ENCODE data around the gene ADAMTS12.

Gene ADAMTS12, protein sequence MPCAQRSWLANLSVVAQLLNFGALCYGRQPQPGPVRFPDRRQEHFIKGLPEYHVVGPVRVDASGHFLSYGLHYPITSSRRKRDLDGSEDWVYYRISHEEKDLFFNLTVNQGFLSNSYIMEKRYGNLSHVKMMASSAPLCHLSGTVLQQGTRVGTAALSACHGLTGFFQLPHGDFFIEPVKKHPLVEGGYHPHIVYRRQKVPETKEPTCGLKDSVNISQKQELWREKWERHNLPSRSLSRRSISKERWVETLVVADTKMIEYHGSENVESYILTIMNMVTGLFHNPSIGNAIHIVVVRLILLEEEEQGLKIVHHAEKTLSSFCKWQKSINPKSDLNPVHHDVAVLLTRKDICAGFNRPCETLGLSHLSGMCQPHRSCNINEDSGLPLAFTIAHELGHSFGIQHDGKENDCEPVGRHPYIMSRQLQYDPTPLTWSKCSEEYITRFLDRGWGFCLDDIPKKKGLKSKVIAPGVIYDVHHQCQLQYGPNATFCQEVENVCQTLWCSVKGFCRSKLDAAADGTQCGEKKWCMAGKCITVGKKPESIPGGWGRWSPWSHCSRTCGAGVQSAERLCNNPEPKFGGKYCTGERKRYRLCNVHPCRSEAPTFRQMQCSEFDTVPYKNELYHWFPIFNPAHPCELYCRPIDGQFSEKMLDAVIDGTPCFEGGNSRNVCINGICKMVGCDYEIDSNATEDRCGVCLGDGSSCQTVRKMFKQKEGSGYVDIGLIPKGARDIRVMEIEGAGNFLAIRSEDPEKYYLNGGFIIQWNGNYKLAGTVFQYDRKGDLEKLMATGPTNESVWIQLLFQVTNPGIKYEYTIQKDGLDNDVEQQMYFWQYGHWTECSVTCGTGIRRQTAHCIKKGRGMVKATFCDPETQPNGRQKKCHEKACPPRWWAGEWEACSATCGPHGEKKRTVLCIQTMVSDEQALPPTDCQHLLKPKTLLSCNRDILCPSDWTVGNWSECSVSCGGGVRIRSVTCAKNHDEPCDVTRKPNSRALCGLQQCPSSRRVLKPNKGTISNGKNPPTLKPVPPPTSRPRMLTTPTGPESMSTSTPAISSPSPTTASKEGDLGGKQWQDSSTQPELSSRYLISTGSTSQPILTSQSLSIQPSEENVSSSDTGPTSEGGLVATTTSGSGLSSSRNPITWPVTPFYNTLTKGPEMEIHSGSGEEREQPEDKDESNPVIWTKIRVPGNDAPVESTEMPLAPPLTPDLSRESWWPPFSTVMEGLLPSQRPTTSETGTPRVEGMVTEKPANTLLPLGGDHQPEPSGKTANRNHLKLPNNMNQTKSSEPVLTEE (N-terminal part only)

DNA sequence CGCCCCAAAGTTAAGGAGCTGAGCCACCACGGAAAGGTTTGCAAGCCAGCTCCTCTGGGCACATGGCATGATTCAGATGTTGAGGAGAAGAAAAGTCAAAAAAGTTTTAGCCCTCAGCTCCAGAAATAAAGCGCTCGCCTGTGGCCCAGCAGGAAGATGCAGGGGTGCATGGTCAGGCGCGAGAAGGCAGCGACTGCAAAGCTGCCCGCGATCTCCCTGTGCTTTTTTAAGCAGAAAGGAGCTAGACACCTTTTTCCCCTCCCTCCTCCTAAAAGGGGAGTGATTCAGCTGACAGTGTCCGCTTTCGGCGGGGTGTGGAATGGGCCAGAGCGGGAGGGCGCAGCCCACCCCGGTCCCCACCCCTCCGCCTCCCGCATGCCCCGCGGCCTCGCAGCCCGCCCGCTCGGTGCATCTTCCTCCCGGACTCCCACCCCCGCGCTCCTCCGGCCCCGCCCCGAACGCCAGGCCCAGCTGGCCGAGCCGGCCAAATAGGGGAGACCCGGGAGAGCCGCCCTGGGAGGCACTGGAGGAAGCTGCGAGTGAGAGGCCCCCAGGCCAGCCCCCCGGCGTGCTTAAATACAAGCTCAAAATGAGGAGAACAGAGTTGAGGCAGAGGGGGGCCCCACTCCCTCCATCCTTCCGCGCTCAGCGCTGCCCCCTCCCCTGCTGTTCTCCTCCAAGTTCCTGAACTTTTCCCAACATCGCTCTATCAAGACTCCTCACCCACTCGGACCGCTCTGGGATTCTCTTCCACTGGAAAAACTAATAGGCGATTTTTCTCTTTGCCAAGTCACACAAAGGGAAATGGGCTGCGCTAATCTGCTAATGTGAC, at the start of gene ADAMTS12:
TSS of gene ADAMTS12 (minus strand) at position 203 of the 832 bp plus-strand sequence. CDS start at position 69, 134 bp downstream.
- DNase-seq (ENCODE audit: low read depth in 4 of 4, low spot score in 1 of 4) = no peak

GRCh38 chr5:33941090-33941489, 49.3 kb upstream of the ADAMTS12 start:
- no peak for DNase-seq (ENCODE audit: low read depth in 4 of 4, low spot score in 1 of 4)

DNA sequence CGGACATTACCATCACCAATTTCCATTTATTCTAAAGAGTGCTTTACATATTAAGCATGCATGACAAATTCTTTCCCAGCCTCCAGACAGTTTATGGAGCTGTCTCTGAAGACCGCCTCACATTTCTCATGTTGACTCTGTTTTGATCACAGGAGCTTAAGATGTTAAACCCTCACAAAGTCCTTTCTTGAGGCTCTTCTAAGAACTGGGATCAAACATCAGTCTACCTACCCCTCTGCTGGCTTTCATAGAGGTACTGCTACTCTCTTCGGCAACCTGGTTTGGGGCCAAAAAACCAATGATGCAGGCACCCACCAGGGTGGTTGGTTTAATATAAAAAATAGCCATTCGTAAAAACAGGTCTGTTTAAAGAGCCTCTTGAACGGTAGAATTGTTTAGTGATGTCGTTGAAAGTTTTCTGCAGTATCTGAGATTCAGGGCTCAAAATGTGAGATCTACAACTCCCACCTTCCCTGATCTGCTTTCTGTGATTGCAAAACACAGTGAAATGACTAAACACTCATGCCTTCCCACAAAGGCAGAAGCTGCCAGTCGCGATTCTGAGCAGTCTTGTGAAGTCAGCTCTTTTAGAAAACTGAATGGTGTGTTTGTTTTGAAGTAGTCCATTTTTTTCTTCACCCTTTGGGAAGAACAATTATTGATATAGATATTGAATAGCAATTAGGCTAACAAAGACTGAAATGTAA, 47.9 kb upstream of the ADAMTS12 start:
- DNase-seq (ENCODE audit: low read depth in 4 of 4, low spot score in 1 of 4) = no peak

GRCh38 chr5:33938881-33939280, 47.1 kb upstream of the ADAMTS12 start:
- DNase-seq (ENCODE audit: low read depth in 4 of 4, low spot score in 1 of 4) = no peak

DNA sequence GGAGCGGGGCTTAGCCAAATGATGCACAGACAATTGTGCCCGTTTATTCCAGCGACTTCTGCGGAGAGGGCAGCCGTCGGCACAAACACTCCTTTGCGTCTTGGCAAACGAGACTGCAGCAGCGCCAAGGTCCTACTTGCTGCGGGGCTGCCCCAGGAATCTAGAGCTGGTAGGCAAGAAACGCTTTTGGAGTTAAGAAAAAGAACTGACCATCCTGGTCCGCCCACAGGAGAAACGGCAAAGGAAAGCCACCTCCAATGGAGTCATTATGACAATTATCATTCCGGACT, 46.7 kb upstream of the ADAMTS12 start:
- DNase-seq (ENCODE audit: low read depth in 4 of 4, low spot score in 1 of 4) = no peak

GRCh38 chr5:33937707-33938506, 46.1 kb upstream of the ADAMTS12 start:
- DNase-seq (ENCODE audit: low read depth in 4 of 4, low spot score in 1 of 4) = no peak

- no peak for DNase-seq (ENCODE audit: low read depth in 4 of 4, low spot score in 1 of 4)
Measured at GRCh38 chr5:33937017-33937706, 45.4 kb upstream of the ADAMTS12 start.

- DNase-seq (ENCODE audit: low read depth in 4 of 4, low spot score in 1 of 4) = no peak
Measured at GRCh38 chr5:33936381-33937016, 44.7 kb upstream of the ADAMTS12 start, which contains the start of gene RXFP3. RXFP3 (plus strand) TSS chr5:33936386; CDS start chr5:33936741, 355 bp downstream.

- DNase-seq (ENCODE audit: low read depth in 4 of 4, low spot score in 1 of 4) = peak in 2 of 4 experiments; percentile 28 to 32
Measured at GRCh38 chr5:33936004-33936380, 44.2 kb upstream of the ADAMTS12 start.

- no peak for DNase-seq (ENCODE audit: low read depth in 4 of 4, low spot score in 1 of 4)
Measured at GRCh38 chr5:33934176-33934575, 42.4 kb upstream of the ADAMTS12 start.

DNA sequence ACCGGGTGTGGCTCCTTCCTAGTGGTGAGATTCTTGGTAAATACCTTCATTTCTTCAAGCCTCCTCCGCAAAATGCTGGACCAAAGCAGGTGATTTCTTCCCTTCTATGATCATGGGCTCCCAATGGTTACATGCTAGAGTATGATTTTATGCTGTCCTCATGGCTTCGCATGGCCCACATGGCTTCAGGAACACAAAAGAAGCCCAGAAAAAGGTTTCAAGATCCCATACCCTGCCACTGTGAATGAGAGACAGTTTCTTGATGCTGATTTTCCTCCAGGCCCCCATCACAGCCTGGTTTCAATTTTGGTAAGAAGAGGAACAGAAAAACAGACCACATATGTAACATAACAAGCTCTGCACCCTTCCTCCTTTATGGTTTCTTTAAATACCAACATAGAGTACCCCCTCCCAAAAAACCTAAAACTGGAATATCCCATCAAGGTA, 42.0 kb upstream of the ADAMTS12 start:
- no peak for DNase-seq (ENCODE audit: low read depth in 4 of 4, low spot score in 1 of 4)

GRCh38 chr5:33931136-33931535, 39.3 kb upstream of the ADAMTS12 start:
- no peak for DNase-seq (ENCODE audit: low read depth in 4 of 4, low spot score in 1 of 4)

DNA sequence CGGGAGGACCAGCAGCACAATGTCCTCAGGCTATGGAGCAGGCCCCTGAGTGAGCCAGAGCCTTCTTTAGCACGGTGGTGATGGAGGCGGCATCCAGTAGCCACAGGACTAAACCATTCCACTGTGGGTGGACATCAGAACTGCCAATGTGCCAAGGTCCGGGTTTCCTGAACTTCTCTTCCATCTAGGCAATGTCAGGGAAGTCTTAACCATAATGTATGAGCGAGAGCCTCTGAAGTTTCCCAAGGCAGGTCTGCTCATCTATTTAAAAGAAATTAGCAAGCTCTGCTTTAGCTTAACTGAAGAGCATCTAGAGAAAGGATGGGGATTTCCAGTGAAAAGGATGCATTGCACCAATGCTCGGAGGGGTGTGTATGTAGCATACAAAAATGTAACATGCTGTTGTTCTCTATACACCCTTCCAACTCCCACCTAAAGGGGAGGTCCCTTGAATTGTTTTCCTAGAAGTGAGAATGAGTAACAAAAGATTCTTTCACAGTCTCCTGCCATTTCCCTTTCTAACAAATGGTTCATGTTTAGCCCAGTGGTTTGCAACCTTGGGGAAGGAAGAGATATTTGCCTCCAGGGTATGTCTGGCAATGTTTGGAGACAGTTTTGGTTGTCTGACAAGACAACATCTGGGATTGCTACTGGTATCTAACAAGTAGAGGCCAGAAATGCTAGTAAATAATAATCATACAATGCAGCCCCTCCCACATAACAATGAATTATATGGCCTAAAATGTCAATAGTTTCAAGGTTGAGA, 38.3 kb upstream of the ADAMTS12 start:
- DNase-seq (ENCODE audit: low read depth in 4 of 4, low spot score in 1 of 4) = no peak

DNA sequence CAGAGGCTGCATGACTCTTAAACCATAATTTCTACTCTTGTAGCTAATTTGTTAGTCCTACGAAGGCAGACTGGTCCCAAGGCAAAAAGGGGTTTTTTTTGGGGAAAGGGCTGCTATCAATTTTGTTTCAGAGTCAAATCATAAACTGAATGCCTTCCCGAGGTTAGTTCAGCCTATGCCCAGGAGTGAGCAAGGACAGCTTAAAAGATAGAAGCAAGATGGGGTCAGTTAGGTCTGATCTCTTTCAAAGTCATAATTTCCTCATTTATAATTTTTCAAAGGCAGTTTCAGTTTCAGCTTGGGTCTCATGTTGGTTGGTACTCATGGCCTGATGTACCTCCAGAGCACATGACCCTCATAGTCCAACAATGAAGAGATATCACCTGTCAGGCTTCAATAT, 36.5 kb upstream of the ADAMTS12 start:
- DNase-seq (ENCODE audit: low read depth in 4 of 4, low spot score in 1 of 4) = no peak

GRCh38 chr5:33927685-33928084, 35.9 kb upstream of the ADAMTS12 start:
- no peak for DNase-seq (ENCODE audit: low read depth in 4 of 4, low spot score in 1 of 4)

- no peak for DNase-seq (ENCODE audit: low read depth in 4 of 4, low spot score in 1 of 4)
Measured at GRCh38 chr5:33925278-33925677, 33.5 kb upstream of the ADAMTS12 start.

DNA sequence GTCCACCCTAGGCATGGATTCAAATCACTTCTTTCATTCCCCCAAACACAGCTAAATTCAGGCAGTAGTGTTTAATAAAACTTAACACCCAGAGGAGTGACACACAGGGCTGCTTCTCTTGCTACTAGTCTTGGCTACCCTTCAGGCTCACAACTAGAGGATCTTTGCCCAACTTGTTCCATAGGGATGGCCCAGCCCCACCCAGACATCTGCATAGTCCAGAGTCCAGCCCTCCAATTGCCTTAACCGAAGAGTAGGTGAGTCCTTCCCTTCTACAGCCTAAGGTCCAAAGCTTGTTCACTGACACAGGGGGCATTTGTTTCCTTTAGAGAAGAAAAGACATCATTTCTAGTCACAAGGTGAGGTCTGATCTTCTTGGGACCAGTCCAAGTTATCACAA, 29.2 kb upstream of the ADAMTS12 start:
- DNase-seq (ENCODE audit: low read depth in 4 of 4, low spot score in 1 of 4) = no peak

Measured in stimulated activated CD4-positive, alpha-beta T cell treated with anti-CD3 and anti-CD28 coated beads, Interleukin-1b, Interleukin-23, amount 100 ng/mL, for 24 hours (primary cell).